Measurements from ENCODE around the gene L3MBTL4.

- TF ChIP-seq POLR2A (IDR thresholded peaks at IDR 0.05), result no peak
- TF ChIP-seq CTCF (IDR thresholded peaks at IDR 0.05), result no peak
Observed at GRCh38 chr18:5986257-5986931, 428.3 kb downstream of the L3MBTL4 start.
